ENCODE measurements around the gene CRTC1.

Gene CRTC1

GRCh38 chr19:18769989-18770528 is 86.6 kb downstream of the CRTC1 start:
- no peak for DNase-seq (ENCODE audit: low read depth in 2 of 2)

GRCh38 chr19:18770663-18771327 is 87.3 kb downstream of the CRTC1 start:
- no peak for DNase-seq (ENCODE audit: low read depth in 2 of 2)

GRCh38 chr19:18771328-18772242 is 88.1 kb downstream of the CRTC1 start:
- DNase-seq (ENCODE audit: low read depth in 2 of 2) = no peak

- DNase-seq (ENCODE audit: low read depth in 2 of 2) = no peak
These were observed 89.4 kb downstream of the CRTC1 start for GRCh38 chr19:18772620-18773587.

GRCh38 chr19:18773682-18774081 is 90.2 kb downstream of the CRTC1 start:
- DNase-seq (ENCODE audit: low read depth in 2 of 2) = no peak

- no peak for DNase-seq (ENCODE audit: low read depth in 2 of 2)
These were observed 90.6 kb downstream of the CRTC1 start for GRCh38 chr19:18774107-18774506.

- no peak for DNase-seq (ENCODE audit: low read depth in 2 of 2)
These were observed 91.4 kb downstream of the CRTC1 start for GRCh38 chr19:18774782-18775444.

GRCh38 chr19:18775586-18776287 is 92.3 kb downstream of the CRTC1 start:
- DNase-seq (ENCODE audit: low read depth in 2 of 2) = no peak

GRCh38 chr19:18776288-18776594 is 92.8 kb downstream of the CRTC1 start:
- DNase-seq (ENCODE audit: low read depth in 2 of 2) = no peak

GRCh38 chr19:18776736-18777135 is 93.3 kb downstream of the CRTC1 start:
- DNase-seq (ENCODE audit: low read depth in 2 of 2) = no peak

- DNase-seq (ENCODE audit: low read depth in 2 of 2) = no peak
These were observed 94.0 kb downstream of the CRTC1 start for GRCh38 chr19:18777301-18778075.

GRCh38 chr19:18778076-18778389 is 94.6 kb downstream of the CRTC1 start:
- no peak for DNase-seq (ENCODE audit: low read depth in 2 of 2)

GRCh38 chr19:18778826-18779495 is 95.5 kb downstream of the CRTC1 start:
- no peak for DNase-seq (ENCODE audit: low read depth in 2 of 2)

- DNase-seq (ENCODE audit: low read depth in 2 of 2) = no peak
These were observed 96.6 kb downstream of the CRTC1 start for GRCh38 chr19:18780081-18780480.

- no peak for DNase-seq (ENCODE audit: low read depth in 2 of 2)
These were observed 97.2 kb downstream of the CRTC1 start for GRCh38 chr19:18780631-18781030.

- DNase-seq (ENCODE audit: low read depth in 2 of 2) = no peak
These were observed 97.6 kb downstream of the CRTC1 start for GRCh38 chr19:18781047-18781600.

- DNase-seq (ENCODE audit: low read depth in 2 of 2) = no peak
These were observed 98.5 kb downstream of the CRTC1 start for GRCh38 chr19:18781885-18782527.

- DNase-seq (ENCODE audit: low read depth in 2 of 2) = no peak
These were observed 99.2 kb downstream of the CRTC1 start for GRCh38 chr19:18782559-18783225.
